ENCODE results near the gene SF3A2.

DNA sequence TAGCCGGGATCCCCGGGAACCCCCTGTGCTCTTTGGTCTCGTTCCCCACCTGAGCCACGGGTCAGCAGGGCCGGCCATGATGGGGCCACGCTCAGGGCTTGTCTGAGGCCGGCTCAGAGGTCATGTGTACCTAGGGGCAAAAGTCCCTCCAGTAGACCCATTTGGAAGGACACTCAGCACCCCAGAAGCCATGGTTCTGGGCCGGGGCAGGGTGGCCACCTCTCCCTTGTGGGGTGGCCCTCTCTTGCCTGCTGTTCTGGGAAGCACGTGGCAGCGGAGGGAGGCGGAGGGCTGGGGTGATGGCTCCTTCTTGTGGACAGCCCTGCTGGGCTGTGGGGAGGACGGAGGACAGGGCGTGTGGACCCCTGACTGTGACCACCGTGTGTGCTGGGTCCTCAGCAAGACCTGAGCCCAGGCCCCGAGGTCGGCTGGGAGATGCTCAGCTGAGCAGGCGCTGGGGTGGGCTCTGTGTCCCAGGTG lies 51.8 kb downstream of the SF3A2 start:
- TF ChIP-seq, protein P1, sequence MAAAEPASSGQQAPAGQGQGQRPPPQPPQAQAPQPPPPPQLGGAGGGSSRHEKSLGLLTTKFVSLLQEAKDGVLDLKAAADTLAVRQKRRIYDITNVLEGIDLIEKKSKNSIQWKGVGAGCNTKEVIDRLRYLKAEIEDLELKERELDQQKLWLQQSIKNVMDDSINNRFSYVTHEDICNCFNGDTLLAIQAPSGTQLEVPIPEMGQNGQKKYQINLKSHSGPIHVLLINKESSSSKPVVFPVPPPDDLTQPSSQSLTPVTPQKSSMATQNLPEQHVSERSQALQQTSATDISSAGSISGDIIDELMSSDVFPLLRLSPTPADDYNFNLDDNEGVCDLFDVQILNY (CRISPR knock-in tag; IDR thresholded peaks at IDR 0.05), result no peak
- TF ChIP-seq, protein P2, sequence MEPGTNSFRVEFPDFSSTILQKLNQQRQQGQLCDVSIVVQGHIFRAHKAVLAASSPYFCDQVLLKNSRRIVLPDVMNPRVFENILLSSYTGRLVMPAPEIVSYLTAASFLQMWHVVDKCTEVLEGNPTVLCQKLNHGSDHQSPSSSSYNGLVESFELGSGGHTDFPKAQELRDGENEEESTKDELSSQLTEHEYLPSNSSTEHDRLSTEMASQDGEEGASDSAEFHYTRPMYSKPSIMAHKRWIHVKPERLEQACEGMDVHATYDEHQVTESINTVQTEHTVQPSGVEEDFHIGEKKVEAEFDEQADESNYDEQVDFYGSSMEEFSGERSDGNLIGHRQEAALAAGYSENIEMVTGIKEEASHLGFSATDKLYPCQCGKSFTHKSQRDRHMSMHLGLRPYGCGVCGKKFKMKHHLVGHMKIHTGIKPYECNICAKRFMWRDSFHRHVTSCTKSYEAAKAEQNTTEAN (CRISPR knock-in tag; IDR thresholded peaks at IDR 0.05), result no peak
- TF ChIP-seq, protein P3, sequence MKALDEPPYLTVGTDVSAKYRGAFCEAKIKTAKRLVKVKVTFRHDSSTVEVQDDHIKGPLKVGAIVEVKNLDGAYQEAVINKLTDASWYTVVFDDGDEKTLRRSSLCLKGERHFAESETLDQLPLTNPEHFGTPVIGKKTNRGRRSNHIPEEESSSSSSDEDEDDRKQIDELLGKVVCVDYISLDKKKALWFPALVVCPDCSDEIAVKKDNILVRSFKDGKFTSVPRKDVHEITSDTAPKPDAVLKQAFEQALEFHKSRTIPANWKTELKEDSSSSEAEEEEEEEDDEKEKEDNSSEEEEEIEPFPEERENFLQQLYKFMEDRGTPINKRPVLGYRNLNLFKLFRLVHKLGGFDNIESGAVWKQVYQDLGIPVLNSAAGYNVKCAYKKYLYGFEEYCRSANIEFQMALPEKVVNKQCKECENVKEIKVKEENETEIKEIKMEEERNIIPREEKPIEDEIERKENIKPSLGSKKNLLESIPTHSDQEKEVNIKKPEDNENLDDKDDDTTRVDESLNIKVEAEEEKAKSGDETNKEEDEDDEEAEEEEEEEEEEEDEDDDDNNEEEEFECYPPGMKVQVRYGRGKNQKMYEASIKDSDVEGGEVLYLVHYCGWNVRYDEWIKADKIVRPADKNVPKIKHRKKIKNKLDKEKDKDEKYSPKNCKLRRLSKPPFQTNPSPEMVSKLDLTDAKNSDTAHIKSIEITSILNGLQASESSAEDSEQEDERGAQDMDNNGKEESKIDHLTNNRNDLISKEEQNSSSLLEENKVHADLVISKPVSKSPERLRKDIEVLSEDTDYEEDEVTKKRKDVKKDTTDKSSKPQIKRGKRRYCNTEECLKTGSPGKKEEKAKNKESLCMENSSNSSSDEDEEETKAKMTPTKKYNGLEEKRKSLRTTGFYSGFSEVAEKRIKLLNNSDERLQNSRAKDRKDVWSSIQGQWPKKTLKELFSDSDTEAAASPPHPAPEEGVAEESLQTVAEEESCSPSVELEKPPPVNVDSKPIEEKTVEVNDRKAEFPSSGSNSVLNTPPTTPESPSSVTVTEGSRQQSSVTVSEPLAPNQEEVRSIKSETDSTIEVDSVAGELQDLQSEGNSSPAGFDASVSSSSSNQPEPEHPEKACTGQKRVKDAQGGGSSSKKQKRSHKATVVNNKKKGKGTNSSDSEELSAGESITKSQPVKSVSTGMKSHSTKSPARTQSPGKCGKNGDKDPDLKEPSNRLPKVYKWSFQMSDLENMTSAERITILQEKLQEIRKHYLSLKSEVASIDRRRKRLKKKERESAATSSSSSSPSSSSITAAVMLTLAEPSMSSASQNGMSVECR (CRISPR knock-in tag; IDR thresholded peaks at IDR 0.05; ENCODE audit: borderline replicate concordance), result no peak
- TF ChIP-seq, protein P4, sequence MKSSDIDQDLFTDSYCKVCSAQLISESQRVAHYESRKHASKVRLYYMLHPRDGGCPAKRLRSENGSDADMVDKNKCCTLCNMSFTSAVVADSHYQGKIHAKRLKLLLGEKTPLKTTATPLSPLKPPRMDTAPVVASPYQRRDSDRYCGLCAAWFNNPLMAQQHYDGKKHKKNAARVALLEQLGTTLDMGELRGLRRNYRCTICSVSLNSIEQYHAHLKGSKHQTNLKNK (CRISPR knock-in tag; IDR thresholded peaks at IDR 0.05), result no peak
- TF ChIP-seq ZNF671 (CRISPR knock-in tag; IDR thresholded peaks at IDR 0.05) (no peak), TCF7 (CRISPR knock-in tag; IDR thresholded peaks at IDR 0.05; ENCODE audit: low read depth) (no peak), NFYB (CRISPR knock-in tag; conservative IDR thresholded peaks at IDR 0.05; ENCODE audit: low read depth) (no peak), TP53 (CRISPR knock-in tag; IDR thresholded peaks at IDR 0.05) (no peak)
- TF ChIP-seq, protein P5, sequence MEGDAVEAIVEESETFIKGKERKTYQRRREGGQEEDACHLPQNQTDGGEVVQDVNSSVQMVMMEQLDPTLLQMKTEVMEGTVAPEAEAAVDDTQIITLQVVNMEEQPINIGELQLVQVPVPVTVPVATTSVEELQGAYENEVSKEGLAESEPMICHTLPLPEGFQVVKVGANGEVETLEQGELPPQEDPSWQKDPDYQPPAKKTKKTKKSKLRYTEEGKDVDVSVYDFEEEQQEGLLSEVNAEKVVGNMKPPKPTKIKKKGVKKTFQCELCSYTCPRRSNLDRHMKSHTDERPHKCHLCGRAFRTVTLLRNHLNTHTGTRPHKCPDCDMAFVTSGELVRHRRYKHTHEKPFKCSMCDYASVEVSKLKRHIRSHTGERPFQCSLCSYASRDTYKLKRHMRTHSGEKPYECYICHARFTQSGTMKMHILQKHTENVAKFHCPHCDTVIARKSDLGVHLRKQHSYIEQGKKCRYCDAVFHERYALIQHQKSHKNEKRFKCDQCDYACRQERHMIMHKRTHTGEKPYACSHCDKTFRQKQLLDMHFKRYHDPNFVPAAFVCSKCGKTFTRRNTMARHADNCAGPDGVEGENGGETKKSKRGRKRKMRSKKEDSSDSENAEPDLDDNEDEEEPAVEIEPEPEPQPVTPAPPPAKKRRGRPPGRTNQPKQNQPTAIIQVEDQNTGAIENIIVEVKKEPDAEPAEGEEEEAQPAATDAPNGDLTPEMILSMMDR (IDR thresholded peaks at IDR 0.05), result no peak
- TF ChIP-seq, protein P6, sequence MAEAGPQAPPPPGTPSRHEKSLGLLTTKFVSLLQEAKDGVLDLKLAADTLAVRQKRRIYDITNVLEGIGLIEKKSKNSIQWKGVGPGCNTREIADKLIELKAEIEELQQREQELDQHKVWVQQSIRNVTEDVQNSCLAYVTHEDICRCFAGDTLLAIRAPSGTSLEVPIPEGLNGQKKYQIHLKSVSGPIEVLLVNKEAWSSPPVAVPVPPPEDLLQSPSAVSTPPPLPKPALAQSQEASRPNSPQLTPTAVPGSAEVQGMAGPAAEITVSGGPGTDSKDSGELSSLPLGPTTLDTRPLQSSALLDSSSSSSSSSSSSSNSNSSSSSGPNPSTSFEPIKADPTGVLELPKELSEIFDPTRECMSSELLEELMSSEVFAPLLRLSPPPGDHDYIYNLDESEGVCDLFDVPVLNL (CRISPR knock-in tag; IDR thresholded peaks at IDR 0.05; ENCODE audit: borderline replicate concordance, low read depth), result no peak
- TF ChIP-seq, protein P7, sequence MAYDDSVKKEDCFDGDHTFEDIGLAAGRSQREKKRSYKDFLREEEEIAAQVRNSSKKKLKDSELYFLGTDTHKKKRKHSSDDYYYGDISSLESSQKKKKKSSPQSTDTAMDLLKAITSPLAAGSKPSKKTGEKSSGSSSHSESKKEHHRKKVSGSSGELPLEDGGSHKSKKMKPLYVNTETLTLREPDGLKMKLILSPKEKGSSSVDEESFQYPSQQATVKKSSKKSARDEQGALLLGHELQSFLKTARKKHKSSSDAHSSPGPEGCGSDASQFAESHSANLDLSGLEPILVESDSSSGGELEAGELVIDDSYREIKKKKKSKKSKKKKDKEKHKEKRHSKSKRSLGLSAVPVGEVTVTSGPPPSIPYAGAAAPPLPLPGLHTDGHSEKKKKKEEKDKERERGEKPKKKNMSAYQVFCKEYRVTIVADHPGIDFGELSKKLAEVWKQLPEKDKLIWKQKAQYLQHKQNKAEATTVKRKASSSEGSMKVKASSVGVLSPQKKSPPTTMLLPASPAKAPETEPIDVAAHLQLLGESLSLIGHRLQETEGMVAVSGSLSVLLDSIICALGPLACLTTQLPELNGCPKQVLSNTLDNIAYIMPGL (CRISPR knock-in tag; IDR thresholded peaks at IDR 0.05), result no peak
